Heart left ventricle (tissue), 16 donors: ENCODE data around the gene ASIC1. TPM values are rescaled to one million over a fixed set of nuclear protein-coding genes. Genes with fewer than 3 reads are reported as not detected.

Source experiments
- ATAC-seq, 4 donors: fragments of 200-7000 bp; cut with Tn5 transposase; one replicate each; pipeline ENCODE4 v1.9.1; 2020 to 2022; ENCODE audit warnings: moderate library complexity in 4 of 4, mild to moderate bottlenecking in 3 of 4, moderate number of reproducible peaks in 1 of 4
- DNase-seq, 5 donors: peaks; one replicate each; pipeline ENCODE4 v3.0.0-alpha.2; 2020
- H3K27ac ChIP-seq, 12 donors: fragments of 200-600 bp; sonication (generic) in 4 of 12; one replicate each; pipeline versions ENCODE4 v1.5.0 to v1.8.0; 2016 to 2022; ENCODE audit warnings: mild to moderate bottlenecking in 2 of 12
- H3K27me3 ChIP-seq, 9 donors: fragments of 200-600 bp; sonication (generic) in 2 of 9; one replicate each; pipeline versions ENCODE4 v1.5.1 to v1.8.0; 2016 to 2022; ENCODE audit warnings: mild to moderate bottlenecking in 3 of 9
- H3K36me3 ChIP-seq, 9 donors: fragments of 200-600 bp; sonication (generic) in 2 of 9; one replicate each; pipeline versions ENCODE4 v1.5.0 to v1.8.0; 2018 to 2022; ENCODE audit warnings: mild to moderate bottlenecking in 2 of 9
- H3K4me1 ChIP-seq, 12 donors: fragments of 200-600 bp; sonication (generic) in 4 of 12; one replicate each; pipeline versions ENCODE4 v1.5.0 to v1.8.0; 2016 to 2022; ENCODE audit warnings: mild to moderate bottlenecking in 3 of 12
- H3K4me3 ChIP-seq, 12 donors: fragments of 200-600 bp; sonication (generic) in 4 of 12; one replicate each; pipeline versions ENCODE4 v1.5.0 to v1.8.0; 2017 to 2022; ENCODE audit warnings: mild to moderate bottlenecking in 9 of 12, moderate library complexity in 4 of 12
- H3K9me3 ChIP-seq, 12 donors: fragments of 200-600 bp; sonication (generic) in 4 of 12; one replicate each; pipeline versions ENCODE4 v1.5.0 to v1.8.0; 2016 to 2022; ENCODE audit warnings: mild to moderate bottlenecking in 1 of 12
- CTCF ChIP-seq, 12 donors: fragments of 200-600 bp; sonication (generic) in 4 of 12; IDR thresholded peaks; one replicate each; pipeline versions ENCODE4 v1.5.0 to v1.8.0; 2018 to 2022; ENCODE audit warnings: antibody characterized with exemption in 12 of 12, mild to moderate bottlenecking in 5 of 12
- POLR2A ChIP-seq, 2 donors: fragments of 450-650 bp; IDR thresholded peaks; one replicate each; pipeline ENCODE4 v1.6.1; 2017; ENCODE audit warnings: antibody characterized with exemption in 2 of 2, mild to moderate bottlenecking in 2 of 2, moderate library complexity in 2 of 2
- WGBS, 4 donors: extraction: QIAGEN DNeasy Blood & Tissue Kit in 2 of 4; methylation state at CpG; one replicate each; pipeline versions ENCODE4 v1.1.5 to v1.1.7; 2013 to 2018; 5-methylcytosine and 5-hydroxymethylcytosine counted together
- intact Hi-C, 10 donors: fragments of 100-400 bp; cut with DNase I; formaldehyde crosslinking; loops; one replicate each; pipeline versions ENCODE4 v1.11.1 to v1.14.2; 2022
- polyA plus RNA-seq, 2 donors: library from polyadenylated mRNA; stranded (reverse); fragments of 200-250 nt; gene quantifications; one replicate each; pipeline ENCODE4 v1.2.3, GENCODE V29; 2013
- total RNA-seq, 9 donors: library from RNA; depleted of rRNA in 2 of 9; stranded (reverse); fragments of >200 nt in 2 of 9; fragmentation: NEBNext Ultra II Directional in 3 of 9; extraction: Animal tissue kit (Norgen Biotek cat#: 25700) in 3 of 9; gene quantifications; one replicate each; pipeline versions ENCODE4 v1.1.0 to v1.2.4, GENCODE V29; 2016 to 2023
- donor health status: ischemic (EF 13 %, LVEDD 7.1; RV severe dilation, severe dysfunction).
- donor health status: healthy with polysubstance abuse.
- donor health status: DM: no; HTN: yes; CAD: no.
- donor health status: DM: no; HTN: no; CAD: no.
- donor health status: ischemic (EF 25% LVEDD 6.9; RV normal size, moderate dysfunction).
- donor health status: ischemic (EF 25% LVEDD 5.7; RV mildly dilated, moderate dysfunction).
- donor health status: healthy.
- donor health status: DM: yes; HTN: yes; CAD: no.
- donor health status: ischemic (EF 35%, LVEDD 5.7; RV mildly dilated, moderate dysfunction).
- donor health status: nonischemic (EF 11% LVEDD 7.7; RV severe dilation, severe dysfunction).
- donor health status: DM: yes; HTN: yes; CAD: no.
- donor health status: PGD.
- donor health status: ischemic (EF 29% LVEDD 5.4; RV normal size, mild dysfunction).
- donor health status: nonischemic (EF 23%, LVEDD 6.1; RV moderate dilation, normal function).

ASIC1 gene
- total and polyA plus RNA-seq, 11 donors: 0.31 to 1.8 (median 0.71) TPM

DNA sequence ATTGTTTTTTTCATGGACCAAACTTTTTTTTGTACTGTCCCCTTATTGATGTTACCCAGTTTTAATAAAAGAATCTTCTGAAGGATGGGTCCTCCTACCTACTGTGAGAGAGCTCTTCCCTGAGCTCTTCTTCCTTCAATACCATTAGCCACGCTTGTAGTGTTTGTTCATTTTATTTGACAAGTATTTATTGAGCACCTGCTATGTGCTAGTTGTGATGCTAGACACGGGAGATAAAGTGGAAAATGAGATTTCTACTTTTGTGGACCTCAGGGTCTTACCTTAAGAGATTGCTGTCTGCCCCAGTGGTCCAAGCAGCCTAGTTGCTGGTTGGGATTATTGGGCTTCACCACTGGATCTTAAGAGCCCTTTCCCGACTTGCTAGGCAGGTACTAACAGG lies 43.2 kb downstream of the ASIC1 start:
- Histone ChIP-seq H3K36me3 (peaks cover 0 to 65% (median 52%) of the 10 kb centered on the region in 9 donors), H3K9me3 (no peaks in the 10 kb centered on the region), H3K4me3 (no peak overlapping the region), H3K4me1 (peaks cover 2 to 36% (median 18%) of the 10 kb centered on the region in 12 donors), H3K27me3 (no peaks in the 10 kb centered on the region), H3K27ac (no peak overlapping the region)
- no peak for TF ChIP-seq CTCF (IDR thresholded peaks at IDR 0.05)
- no peak for TF ChIP-seq POLR2A (IDR thresholded peaks at IDR 0.05)
- intact Hi-C loops: no loop called here
- ATAC-seq (no peak), DNase-seq (no peak)
- 86 to 92% (median 87%) methylated on average over 3 of the region's 3 CpGs for WGBS, 4 donors

GRCh38 chr12:50101663-50102062 lies 44.3 kb downstream of the ASIC1 start:
- no peak overlapping the region for H3K4me3 ChIP-seq
- H3K4me1 ChIP-seq: peaks cover 2 to 36% (median 18%) of the 10 kb centered on the region in 12 donors
- no peaks in the 10 kb centered on the region for H3K9me3 ChIP-seq
- H3K36me3 ChIP-seq: peaks cover 0 to 54% (median 41%) of the 10 kb centered on the region in 9 donors
- 78 to 83% (median 78%) methylated on average over 3 of the region's 3 CpGs for WGBS, 4 donors
- intact Hi-C loops: no loop called here
- ATAC-seq (no peak), DNase-seq (no peak)
- no peak overlapping the region for H3K27ac ChIP-seq
- TF ChIP-seq POLR2A (IDR thresholded peaks at IDR 0.05) (no peak), CTCF (IDR thresholded peaks at IDR 0.05) (peak in 10 of 12 donors; percentile 17 to 50 (median 32))
- no peaks in the 10 kb centered on the region for H3K27me3 ChIP-seq

- Histone ChIP-seq H3K27me3 (no peaks in the 10 kb centered on the region), H3K4me3 (no peak overlapping the region), H3K36me3 (peaks cover 0 to 49% (median 36%) of the 10 kb centered on the region in 9 donors), H3K27ac (peak overlapping the region in 1 of 12 donors; percentile 6), H3K4me1 (peaks cover 2 to 36% (median 18%) of the 10 kb centered on the region in 12 donors), H3K9me3 (no peaks in the 10 kb centered on the region)
- intact Hi-C loops: no loop called here
- ATAC-seq: no peak
- TF ChIP-seq POLR2A (IDR thresholded peaks at IDR 0.05): no peak
- TF ChIP-seq CTCF (IDR thresholded peaks at IDR 0.05): no peak
- WGBS, 4 donors: 73 to 90% (median 79%) methylated on average over 2 of the region's 2 CpGs
- DNase-seq: no peak
These were observed 44.7 kb downstream of the ASIC1 start for GRCh38 chr12:50102131-50102531.

GRCh38 chr12:50102646-50103309 lies 45.4 kb downstream of the ASIC1 start:
- 71 to 88% (median 83%) methylated on average over 8 of the region's 8 CpGs for WGBS, 4 donors
- peak overlapping the region in 4 of 12 donors; percentile 6 to 51 (median 14) for H3K27ac ChIP-seq

More at GRCh38 chr12:50102646-50103309, 45.4 kb downstream of the ASIC1 start:
- Histone ChIP-seq H3K4me1 (peaks cover 2 to 36% (median 18%) of the 10 kb centered on the region in 12 donors), H3K9me3 (no peaks in the 10 kb centered on the region), H3K4me3 (no peak overlapping the region), H3K36me3 (peaks cover 0 to 43% (median 30%) of the 10 kb centered on the region in 9 donors), H3K27me3 (no peaks in the 10 kb centered on the region)
- TF ChIP-seq CTCF (IDR thresholded peaks at IDR 0.05) (no peak), POLR2A (IDR thresholded peaks at IDR 0.05) (no peak)
- DNase-seq (no peak), ATAC-seq (no peak)
- intact Hi-C loops: no loop called here
